Measurements from ENCODE around the gene CEP162. TPM values are rescaled to one million over a fixed set of nuclear protein-coding genes. Genes with fewer than 3 reads are reported as not detected.
"Not testable (repeated sequence)": the region's sequence is repeated elsewhere in the genome, so short reads cannot be mapped to it uniquely, and the experiment has no call there.

Gene CEP162
- total RNA-seq, 4 donors from 2014 or later = 1.9 to 4.4 (median 3.2) TPM

GRCh38 chr6:84086545-84087429 lies 140.7 kb downstream of the CEP162 start:
- H3K36me3 ChIP-seq = no peaks in the 10 kb centered on the region
- H3K4me1 ChIP-seq = no peaks in the 10 kb centered on the region
- no peaks in the 10 kb centered on the region for H3K9me3 ChIP-seq
- H3K27me3 ChIP-seq = no peaks in the 10 kb centered on the region
- DNase-seq (no peak), ATAC-seq (no peak)
- no peak for TF ChIP-seq POLR2A (IDR thresholded peaks at IDR 0.05)
- TF ChIP-seq, protein P1, sequence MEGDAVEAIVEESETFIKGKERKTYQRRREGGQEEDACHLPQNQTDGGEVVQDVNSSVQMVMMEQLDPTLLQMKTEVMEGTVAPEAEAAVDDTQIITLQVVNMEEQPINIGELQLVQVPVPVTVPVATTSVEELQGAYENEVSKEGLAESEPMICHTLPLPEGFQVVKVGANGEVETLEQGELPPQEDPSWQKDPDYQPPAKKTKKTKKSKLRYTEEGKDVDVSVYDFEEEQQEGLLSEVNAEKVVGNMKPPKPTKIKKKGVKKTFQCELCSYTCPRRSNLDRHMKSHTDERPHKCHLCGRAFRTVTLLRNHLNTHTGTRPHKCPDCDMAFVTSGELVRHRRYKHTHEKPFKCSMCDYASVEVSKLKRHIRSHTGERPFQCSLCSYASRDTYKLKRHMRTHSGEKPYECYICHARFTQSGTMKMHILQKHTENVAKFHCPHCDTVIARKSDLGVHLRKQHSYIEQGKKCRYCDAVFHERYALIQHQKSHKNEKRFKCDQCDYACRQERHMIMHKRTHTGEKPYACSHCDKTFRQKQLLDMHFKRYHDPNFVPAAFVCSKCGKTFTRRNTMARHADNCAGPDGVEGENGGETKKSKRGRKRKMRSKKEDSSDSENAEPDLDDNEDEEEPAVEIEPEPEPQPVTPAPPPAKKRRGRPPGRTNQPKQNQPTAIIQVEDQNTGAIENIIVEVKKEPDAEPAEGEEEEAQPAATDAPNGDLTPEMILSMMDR (IDR thresholded peaks at IDR 0.05 in 4 of 5, conservative IDR thresholded peaks at IDR 0.05 in 1 of 5) = no peak
- H3K27ac ChIP-seq = no peak overlapping the region
- in situ Hi-C loops (cut with MboI; ENCODE audit: low sequenced_read_pairs in 4 of 4) = no loop called here
- intact Hi-C loops (cut with DNase I; ENCODE audit: low total_unique reads) = no loop called here
- no peak overlapping the region for H3K4me3 ChIP-seq

DNA sequence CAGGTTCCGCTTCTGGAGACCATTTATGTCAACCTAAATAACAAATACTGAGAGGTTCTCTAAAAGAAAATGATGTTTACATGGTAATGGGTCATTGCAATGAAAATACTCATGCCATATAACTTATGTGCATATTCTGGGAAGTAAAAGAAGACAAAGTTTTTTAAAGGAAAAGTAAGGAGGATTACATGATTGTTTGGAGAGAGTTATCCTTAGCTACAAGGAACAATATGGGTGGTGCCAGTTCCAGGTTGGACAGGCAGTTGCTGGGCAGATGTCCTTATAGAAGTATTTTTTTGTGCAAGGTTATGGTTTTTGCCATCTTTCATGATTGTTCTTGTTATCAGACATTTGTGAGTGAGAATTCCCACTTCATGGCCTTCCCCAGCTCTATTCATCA lies 141.4 kb downstream of the CEP162 start:
- TF ChIP-seq, protein P1 (IDR thresholded peaks at IDR 0.05 in 4 of 5, conservative IDR thresholded peaks at IDR 0.05 in 1 of 5) = no peak
- no peak for TF ChIP-seq POLR2A (IDR thresholded peaks at IDR 0.05)
- in situ Hi-C loops (cut with MboI; ENCODE audit: low sequenced_read_pairs in 4 of 4) = no loop called here
- ATAC-seq (no peak), DNase-seq (no peak)
- intact Hi-C loops (cut with DNase I; ENCODE audit: low total_unique reads) = no loop called here
- H3K9me3 ChIP-seq = no peaks in the 10 kb centered on the region
- no peaks in the 10 kb centered on the region for H3K27me3 ChIP-seq
- H3K27ac ChIP-seq = no peak overlapping the region
- H3K4me3 ChIP-seq = no peak overlapping the region
- no peaks in the 10 kb centered on the region for H3K36me3 ChIP-seq
- no peaks in the 10 kb centered on the region for H3K4me1 ChIP-seq

DNA sequence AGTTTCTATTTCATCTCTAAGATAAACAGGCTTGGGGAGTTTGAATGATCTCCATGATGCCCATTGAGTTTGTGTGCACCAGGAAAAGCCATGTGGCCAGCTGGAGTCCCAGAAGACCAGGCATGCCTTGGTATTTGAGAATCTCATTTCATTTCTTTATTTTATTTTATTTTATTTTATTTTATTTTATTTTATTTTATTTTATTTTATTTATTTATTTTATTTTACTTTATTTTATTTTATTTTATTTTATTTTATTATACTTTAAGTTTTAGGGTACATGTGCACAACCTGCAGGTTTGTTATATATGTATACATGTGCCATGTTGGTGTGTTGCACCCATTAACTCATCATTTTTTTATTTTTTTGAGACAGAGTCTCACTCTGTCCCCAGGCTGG lies 142.7 kb downstream of the CEP162 start:
- intact Hi-C loops (cut with DNase I; ENCODE audit: low total_unique reads) = not testable (repeated sequence)

GRCh38 chr6:84082689-84083265 lies 144.7 kb downstream of the CEP162 start:
- ATAC-seq = no peak
- intact Hi-C loops (cut with DNase I; ENCODE audit: low total_unique reads) = no loop called here

More for the DNA sequence above, 142.7 kb downstream of the CEP162 start:
- H3K27ac ChIP-seq; in situ Hi-C loops (cut with MboI; ENCODE audit: low sequenced_read_pairs in 4 of 4); DNase-seq; H3K27me3 ChIP-seq; H3K4me1 ChIP-seq; H3K36me3 ChIP-seq; H3K4me3 ChIP-seq; ATAC-seq; H3K9me3 ChIP-seq: not testable (repeated sequence)

GRCh38 chr6:84081222-84081621 lies 146.2 kb downstream of the CEP162 start:
- no peaks in the 10 kb centered on the region for H3K36me3 ChIP-seq
- H3K4me1 ChIP-seq = no peaks in the 10 kb centered on the region
- in situ Hi-C loops (cut with MboI; ENCODE audit: low sequenced_read_pairs in 4 of 4) (no loop called here), intact Hi-C loops (cut with DNase I; ENCODE audit: low total_unique reads) (no loop called here)
- no peaks in the 10 kb centered on the region for H3K27me3 ChIP-seq
- H3K9me3 ChIP-seq = no peaks in the 10 kb centered on the region
- ATAC-seq (no peak), DNase-seq (no peak)
- no peak overlapping the region for H3K27ac ChIP-seq
- TF ChIP-seq, protein P1 (IDR thresholded peaks at IDR 0.05 in 4 of 5, conservative IDR thresholded peaks at IDR 0.05 in 1 of 5) = no peak
- TF ChIP-seq POLR2A (IDR thresholded peaks at IDR 0.05) = no peak
- H3K4me3 ChIP-seq = no peak overlapping the region

More at GRCh38 chr6:84082689-84083265, 144.7 kb downstream of the CEP162 start:
- TF ChIP-seq, protein P1 (IDR thresholded peaks at IDR 0.05 in 4 of 5, conservative IDR thresholded peaks at IDR 0.05 in 1 of 5) = no peak
- no peaks in the 10 kb centered on the region for H3K9me3 ChIP-seq
- H3K27me3 ChIP-seq = no peaks in the 10 kb centered on the region
- DNase-seq = no peak
- H3K36me3 ChIP-seq = no peaks in the 10 kb centered on the region
- in situ Hi-C loops (cut with MboI; ENCODE audit: low sequenced_read_pairs in 4 of 4) = no loop called here
- H3K4me3 ChIP-seq = no peak overlapping the region
- no peaks in the 10 kb centered on the region for H3K4me1 ChIP-seq
- no peak overlapping the region for H3K27ac ChIP-seq

All from gastrocnemius medialis (tissue), 4 donors.